A549 (cell line): ENCODE results near the gene CRELD1.

Experiments used
- BHLHE40 ChIP-seq: IDR thresholded peaks from 2 replicates; pipeline ENCODE4 v1.6.1; 2012; ENCODE audit warnings: low read depth, low read length, inconsistent platforms
- CTCF ChIP-seq: fragments of >200 bp; sonication (Bioruptor Twin); formaldehyde crosslinking; IDR thresholded peaks from 3 replicates; pipeline ENCODE4 v1.5.1; 2016
- EP300 ChIP-seq, 2 experiments: fragments of >200 bp; sonication (Bioruptor Twin); formaldehyde crosslinking; IDR thresholded peaks; 2 replicates in 1 of 2; 3 replicates in 1 of 2; pipeline ENCODE4 v1.6.1; 2016 to 2017
- ESRRA ChIP-seq: fragments of 150-350 bp; IDR thresholded peaks from 2 replicates; pipeline ENCODE4 v1.6.1; 2014; ENCODE audit warnings: mild to moderate bottlenecking, low read length, borderline replicate concordance
- FOXS1 ChIP-seq: fragments of 250-450 bp; sonication (Bioruptor Pico); IDR thresholded peaks from 2 replicates; pipeline ENCODE4 v1.5.0; 2020; ENCODE audit warnings: mild to moderate bottlenecking, moderate library complexity
- HOXA7 ChIP-seq: fragments of 250-450 bp; sonication (Bioruptor Pico); IDR thresholded peaks from 2 replicates; pipeline ENCODE4 v1.5.0; 2020; ENCODE audit warnings: mild to moderate bottlenecking, moderate library complexity
- PHF8 ChIP-seq: fragments of 200-600 bp; sonication (generic); IDR thresholded peaks from 2 replicates; pipeline ENCODE4 v1.6.1; 2016; ENCODE audit warnings: low read depth, mild to moderate bottlenecking, antibody characterized with exemption, moderate library complexity, borderline replicate concordance
- POLR2A ChIP-seq: IDR thresholded peaks from 2 replicates; pipeline ENCODE4 v1.6.1; 2012; ENCODE audit warnings: mild to moderate bottlenecking, low read length
- POLR2AphosphoS2 ChIP-seq: conservative IDR thresholded peaks from 2 replicates; pipeline ENCODE4 v1.6.1; 2012; ENCODE audit warnings: low read length, improper control_type of control experiment, inconsistent platforms
- RAD21 ChIP-seq, 2 experiments: fragments of >200 bp in 1 of 2; sonication (Bioruptor Twin) in 1 of 2; formaldehyde crosslinking in 1 of 2; IDR thresholded peaks in 1 of 2; conservative IDR thresholded peaks in 1 of 2; 2 replicates in 1 of 2; 3 replicates in 1 of 2; pipeline ENCODE4 v1.6.1; 2012 to 2018; ENCODE audit warnings: inconsistent platforms in 1 of 2
- SMC3 ChIP-seq: fragments of >200 bp; sonication (Bioruptor Twin); formaldehyde crosslinking; IDR thresholded peaks from 3 replicates; pipeline ENCODE4 v1.6.1; 2018; ENCODE audit warnings: inconsistent platforms
- TFCP2L1 ChIP-seq: fragments of 250-450 bp; sonication (Bioruptor Pico); IDR thresholded peaks from 2 replicates; pipeline ENCODE4 v1.5.0; 2021; ENCODE audit warnings: mild to moderate bottlenecking
- USF2 ChIP-seq: fragments of 450-650 bp; IDR thresholded peaks from 2 replicates; pipeline ENCODE4 v1.6.1; 2014; ENCODE audit warnings: antibody characterized with exemption

GRCh38 chr3:9955067-9955502, 21.5 kb downstream of the CRELD1 start:
- no peak for TF ChIP-seq BHLHE40
- no peak for TF ChIP-seq PHF8
- no peak for TF ChIP-seq CTCF
- TF ChIP-seq FOXS1 (CRISPR knock-in tag): no peak
- no peak for TF ChIP-seq ESRRA
- no peak for TF ChIP-seq EP300 (IDR thresholded peaks at IDR 0.05)
- TF ChIP-seq POLR2A: no peak
- TF ChIP-seq RAD21 (conservative IDR thresholded peaks at IDR 0.05 in 1 of 2, IDR thresholded peaks at IDR 0.05 in 1 of 2): no peak
- no peak for TF ChIP-seq HOXA7
- TF ChIP-seq SMC3: no peak
- TF ChIP-seq USF2: no peak
- TF ChIP-seq POLR2AphosphoS2: no peak
- no peak for TF ChIP-seq TFCP2L1 (CRISPR knock-in tag)
